Left lung (tissue), 10 donors: ENCODE results near the gene ENOX1. TPM values are rescaled to one million over a fixed set of nuclear protein-coding genes. Genes with fewer than 3 reads are reported as not detected.

Experiments used
- ATAC-seq: fragments of 200-7000 bp; cut with Tn5 transposase; one replicate; pipeline ENCODE4 v1.9.1; 2020; ENCODE audit warnings: moderate library complexity
- DNase-seq, 4 donors: peaks; one replicate each; pipeline ENCODE4 v3.0.0-alpha.2; 2013 to 2020
- H3K27ac ChIP-seq, 2 donors: fragments of 200-600 bp; sonication (generic) in 1 of 2; one replicate each; pipeline versions ENCODE4 v1.5.0 to v1.8.0; 2020 to 2021
- H3K27me3 ChIP-seq, 2 donors: fragments of 200-600 bp; sonication (generic) in 1 of 2; one replicate each; pipeline versions ENCODE4 v1.5.0 to v1.8.0; 2020 to 2021
- H3K36me3 ChIP-seq, 2 donors: fragments of 200-600 bp; sonication (generic) in 1 of 2; one replicate each; pipeline versions ENCODE4 v1.5.0 to v1.8.0; 2020 to 2021
- H3K4me1 ChIP-seq, 2 donors: fragments of 200-600 bp; one replicate each; pipeline ENCODE4 v1.8.0; 2021
- H3K4me3 ChIP-seq, 2 donors: fragments of 200-600 bp; sonication (generic) in 1 of 2; one replicate each; pipeline versions ENCODE4 v1.5.0 to v1.8.0; 2020 to 2021; ENCODE audit warnings: mild to moderate bottlenecking in 1 of 2
- H3K9me3 ChIP-seq, 2 donors: fragments of 200-600 bp; sonication (generic) in 1 of 2; one replicate each; pipeline versions ENCODE4 v1.5.0 to v1.8.0; 2020 to 2021
- CTCF ChIP-seq, 2 donors: fragments of 200-600 bp; sonication (generic) in 1 of 2; IDR thresholded peaks; one replicate each; pipeline versions ENCODE4 v1.5.0 to v1.8.0; 2021; ENCODE audit warnings: antibody characterized with exemption in 2 of 2
- intact Hi-C, 2 donors: fragments of 100-400 bp; cut with DNase I; formaldehyde crosslinking; loops; one replicate each; pipeline versions ENCODE4 v1.11.2 to v1.14.2; 2022
- polyA plus RNA-seq, 6 donors: library from polyadenylated mRNA; unstranded; fragments of 120-200 nt; gene quantifications; one replicate each; pipeline ENCODE4 v1.2.1, GENCODE V29; 2013; ENCODE audit not compliant: insufficient read length in 6 of 6
- total RNA-seq, 2 donors: library from RNA; stranded (reverse); fragmentation: NEBNext Ultra II Directional; extraction: Animal tissue kit (Norgen Biotek cat#: 25700); gene quantifications; one replicate each; pipeline ENCODE4 v1.2.1, GENCODE V29; 2021
- donor health status: DM: no; HTN: yes; CAD: no.
- donor health status: DM: no; HTN: no; CAD: no.

The ENOX1 gene
- total and polyA plus RNA-seq, 8 donors, result 1.5 to 9.0 (median 6.8) TPM

DNA sequence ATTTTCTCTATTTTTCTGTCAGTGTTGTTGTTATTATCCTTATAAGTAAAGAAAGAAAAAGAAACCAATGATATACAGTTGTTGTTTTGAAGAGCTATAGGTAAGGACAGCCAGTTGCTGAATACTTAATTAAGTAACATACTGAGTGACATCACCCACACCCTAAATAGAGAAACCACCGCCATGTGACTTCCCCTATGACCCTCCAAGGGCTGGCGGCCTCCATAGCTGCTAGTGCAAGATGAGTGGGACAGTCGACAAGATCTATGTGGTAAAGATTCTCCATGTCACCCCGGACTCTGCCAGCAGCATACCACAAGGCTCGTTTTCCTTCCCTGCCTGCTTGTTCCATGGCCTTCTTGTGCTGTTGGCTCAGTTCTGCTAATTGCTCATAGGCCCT, 542.3 kb downstream of the ENOX1 start:
- no peaks in the 10 kb centered on the region for H3K4me1 ChIP-seq
- DNase-seq, result no peak
- H3K9me3 ChIP-seq, result no peaks in the 10 kb centered on the region
- no peaks in the 10 kb centered on the region for H3K36me3 ChIP-seq
- no peak for TF ChIP-seq CTCF (IDR thresholded peaks at IDR 0.05)
- H3K27me3 ChIP-seq, result no peaks in the 10 kb centered on the region
- no peak overlapping the region for H3K4me3 ChIP-seq
- intact Hi-C loops, result no loop called here
- H3K27ac ChIP-seq, result no peak overlapping the region
- no peak for ATAC-seq

DNA sequence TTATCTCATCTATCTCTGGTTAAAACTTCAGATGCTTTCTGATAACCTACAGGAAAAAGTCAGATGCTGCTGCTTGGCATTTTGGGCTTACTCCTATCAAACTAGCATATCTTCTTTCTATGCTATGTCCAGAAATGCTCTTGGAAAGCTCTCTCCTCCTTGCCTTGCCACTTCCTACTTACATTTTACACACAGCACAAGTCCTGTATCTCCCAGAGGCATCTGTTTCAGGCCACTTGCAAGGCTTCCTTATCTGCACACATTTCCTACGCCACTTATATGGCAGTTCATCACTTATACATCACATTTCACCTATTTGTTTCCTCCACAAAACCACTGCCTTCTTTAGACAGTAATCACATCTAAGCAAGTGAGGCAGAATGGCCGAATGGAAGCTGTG, 543.1 kb downstream of the ENOX1 start:
- Histone ChIP-seq H3K27ac (no peak overlapping the region), H3K9me3 (no peaks in the 10 kb centered on the region), H3K4me3 (no peak overlapping the region), H3K4me1 (no peaks in the 10 kb centered on the region), H3K36me3 (no peaks in the 10 kb centered on the region), H3K27me3 (no peaks in the 10 kb centered on the region)
- TF ChIP-seq CTCF (IDR thresholded peaks at IDR 0.05), result no peak
- intact Hi-C loops, result no loop called here
- ATAC-seq, result no peak
- no peak for DNase-seq

GRCh38 chr13:43242040-43242439, 544.7 kb downstream of the ENOX1 start:
- Histone ChIP-seq H3K4me3 (no peak overlapping the region), H3K36me3 (no peaks in the 10 kb centered on the region), H3K4me1 (no peaks in the 10 kb centered on the region), H3K27me3 (no peaks in the 10 kb centered on the region), H3K9me3 (no peaks in the 10 kb centered on the region), H3K27ac (no peak overlapping the region)
- intact Hi-C loops, result no loop called here
- no peak for TF ChIP-seq CTCF (IDR thresholded peaks at IDR 0.05)
- DNase-seq (no peak), ATAC-seq (no peak)

DNA sequence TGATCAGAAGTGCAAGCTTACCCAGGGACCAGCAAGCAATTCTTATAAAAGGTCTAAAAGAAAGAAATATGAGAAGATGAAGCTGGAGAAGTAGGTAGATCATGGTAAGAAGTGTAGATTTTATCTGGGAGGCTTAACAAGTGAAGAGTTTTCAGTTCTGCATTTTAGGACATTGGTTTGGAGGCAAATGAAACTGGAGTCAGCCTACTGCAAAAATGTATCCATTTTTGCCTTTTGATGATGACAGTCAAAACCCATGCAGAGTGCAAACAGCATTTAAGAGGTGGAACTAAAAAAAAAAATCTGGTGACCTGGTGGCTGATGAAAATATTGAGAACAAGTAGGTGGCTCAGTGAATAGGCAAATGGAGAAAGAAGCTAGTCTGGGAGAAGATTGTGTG, 546.5 kb downstream of the ENOX1 start:
- Histone ChIP-seq H3K9me3 (no peaks in the 10 kb centered on the region), H3K27me3 (no peaks in the 10 kb centered on the region), H3K4me3 (no peak overlapping the region), H3K36me3 (no peaks in the 10 kb centered on the region), H3K27ac (no peak overlapping the region), H3K4me1 (no peaks in the 10 kb centered on the region)
- DNase-seq (no peak), ATAC-seq (no peak)
- intact Hi-C loops, result no loop called here
- TF ChIP-seq CTCF (IDR thresholded peaks at IDR 0.05), result no peak

DNA sequence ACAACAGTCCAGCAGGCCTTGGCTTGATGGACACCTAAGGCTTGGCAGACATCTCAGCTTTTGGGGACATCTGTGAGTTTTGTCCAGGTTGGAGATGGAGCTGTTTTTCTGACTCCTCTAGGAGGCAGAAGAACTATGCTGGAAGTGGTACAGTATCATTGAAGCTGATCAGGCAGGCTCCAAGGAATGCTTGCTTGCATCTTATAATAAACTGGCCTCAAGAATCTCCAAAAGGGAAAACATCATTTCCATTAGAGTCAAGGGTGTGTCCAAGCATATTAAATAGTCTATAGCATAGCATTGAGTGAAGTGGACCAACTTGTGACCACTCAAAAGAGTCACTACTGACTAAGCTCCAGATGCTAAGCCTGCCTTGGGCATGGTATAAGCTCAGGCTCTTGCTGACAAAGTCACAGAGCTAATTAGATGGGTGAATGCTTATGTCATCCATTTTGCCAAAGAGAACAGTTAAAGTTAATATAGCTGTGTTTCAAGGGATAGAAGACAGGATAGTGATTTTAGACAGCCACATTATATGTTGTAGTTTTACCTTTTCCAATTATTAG, 547.4 kb downstream of the ENOX1 start:
- H3K36me3 ChIP-seq, result no peaks in the 10 kb centered on the region
- H3K27me3 ChIP-seq, result no peaks in the 10 kb centered on the region
- ATAC-seq (no peak), DNase-seq (no peak)
- TF ChIP-seq CTCF (IDR thresholded peaks at IDR 0.05), result no peak
- H3K27ac ChIP-seq, result no peak overlapping the region
- no peak overlapping the region for H3K4me3 ChIP-seq
- intact Hi-C loops, result no loop called here
- H3K9me3 ChIP-seq, result no peaks in the 10 kb centered on the region
- no peaks in the 10 kb centered on the region for H3K4me1 ChIP-seq
